ENCODE results near the gene FLYWCH1. TPM values are rescaled to one million over a fixed set of nuclear protein-coding genes. Genes with fewer than 3 reads are reported as not detected.

The FLYWCH1 gene
- total RNA-seq, 2 donors from 2014 or later, result 65.6 to 72.8 TPM

DNA sequence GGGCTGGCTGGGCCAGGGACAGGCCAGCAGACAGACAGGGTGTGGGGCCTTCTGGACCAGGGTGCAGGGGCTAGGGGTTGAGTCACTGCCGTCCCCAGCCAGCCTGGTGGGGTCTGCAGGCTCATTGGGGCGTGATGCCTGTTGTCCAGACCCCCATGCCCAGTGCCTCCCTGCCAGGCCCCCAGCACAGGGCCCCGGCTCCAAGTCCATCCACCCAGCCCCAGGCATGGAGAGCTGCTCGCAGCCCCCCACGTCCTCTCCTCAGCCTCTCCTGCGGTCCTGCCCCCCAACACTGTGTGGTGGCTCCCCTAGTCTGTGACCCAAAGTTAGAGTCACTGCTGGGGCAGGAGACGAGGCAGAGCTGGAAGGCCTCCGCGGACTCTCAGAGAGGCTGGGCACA, 75.6 kb downstream of the FLYWCH1 start:
- Histone ChIP-seq H3K4me1 (ENCODE audit: control insufficient read depth in 1 of 2, low read depth in 2 of 2) (peaks cover 0 to 13% of the 10 kb centered on the region in 2 donors), H3K9me3 (no peaks in the 10 kb centered on the region), H3K27me3 (replicated peaks; ENCODE audit: insufficient read depth) (no peaks in the 10 kb centered on the region), H3K36me3 (no peaks in the 10 kb centered on the region), H3K27ac (no peak overlapping the region), H3K4me3 (no peak overlapping the region)
- no peak for DNase-seq (ENCODE audit: low spot score)
- ATAC-seq (ENCODE audit: insufficient number of reproducible peaks, low FRiP score, low read depth), result no peak
- TF ChIP-seq, protein P1, sequence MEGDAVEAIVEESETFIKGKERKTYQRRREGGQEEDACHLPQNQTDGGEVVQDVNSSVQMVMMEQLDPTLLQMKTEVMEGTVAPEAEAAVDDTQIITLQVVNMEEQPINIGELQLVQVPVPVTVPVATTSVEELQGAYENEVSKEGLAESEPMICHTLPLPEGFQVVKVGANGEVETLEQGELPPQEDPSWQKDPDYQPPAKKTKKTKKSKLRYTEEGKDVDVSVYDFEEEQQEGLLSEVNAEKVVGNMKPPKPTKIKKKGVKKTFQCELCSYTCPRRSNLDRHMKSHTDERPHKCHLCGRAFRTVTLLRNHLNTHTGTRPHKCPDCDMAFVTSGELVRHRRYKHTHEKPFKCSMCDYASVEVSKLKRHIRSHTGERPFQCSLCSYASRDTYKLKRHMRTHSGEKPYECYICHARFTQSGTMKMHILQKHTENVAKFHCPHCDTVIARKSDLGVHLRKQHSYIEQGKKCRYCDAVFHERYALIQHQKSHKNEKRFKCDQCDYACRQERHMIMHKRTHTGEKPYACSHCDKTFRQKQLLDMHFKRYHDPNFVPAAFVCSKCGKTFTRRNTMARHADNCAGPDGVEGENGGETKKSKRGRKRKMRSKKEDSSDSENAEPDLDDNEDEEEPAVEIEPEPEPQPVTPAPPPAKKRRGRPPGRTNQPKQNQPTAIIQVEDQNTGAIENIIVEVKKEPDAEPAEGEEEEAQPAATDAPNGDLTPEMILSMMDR (IDR thresholded peaks at IDR 0.05), result no peak

DNA sequence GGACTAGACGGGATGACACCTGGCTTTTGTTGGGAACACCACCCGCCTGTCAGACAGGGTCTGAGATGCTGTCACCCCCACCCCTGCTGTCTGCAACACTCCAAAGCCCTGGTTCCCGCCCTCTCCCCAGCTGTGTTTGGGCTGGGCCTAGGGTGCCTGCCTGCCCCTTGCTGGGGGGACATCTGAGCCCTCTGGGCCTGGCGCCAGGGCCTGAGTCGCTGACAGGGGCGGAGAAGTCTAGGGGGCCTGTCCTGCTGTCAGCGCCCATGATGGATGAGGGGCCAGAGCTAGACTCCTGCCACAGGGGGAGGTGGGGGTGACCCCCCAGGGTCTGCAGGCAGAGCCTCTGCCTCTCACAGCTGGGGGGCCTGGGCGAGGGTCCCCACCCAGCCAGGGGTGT, 76.1 kb downstream of the FLYWCH1 start:
- H3K9me3 ChIP-seq, result no peaks in the 10 kb centered on the region
- TF ChIP-seq, protein P1 (IDR thresholded peaks at IDR 0.05), result no peak
- ATAC-seq (ENCODE audit: insufficient number of reproducible peaks, low FRiP score, low read depth), result no peak

DNA sequence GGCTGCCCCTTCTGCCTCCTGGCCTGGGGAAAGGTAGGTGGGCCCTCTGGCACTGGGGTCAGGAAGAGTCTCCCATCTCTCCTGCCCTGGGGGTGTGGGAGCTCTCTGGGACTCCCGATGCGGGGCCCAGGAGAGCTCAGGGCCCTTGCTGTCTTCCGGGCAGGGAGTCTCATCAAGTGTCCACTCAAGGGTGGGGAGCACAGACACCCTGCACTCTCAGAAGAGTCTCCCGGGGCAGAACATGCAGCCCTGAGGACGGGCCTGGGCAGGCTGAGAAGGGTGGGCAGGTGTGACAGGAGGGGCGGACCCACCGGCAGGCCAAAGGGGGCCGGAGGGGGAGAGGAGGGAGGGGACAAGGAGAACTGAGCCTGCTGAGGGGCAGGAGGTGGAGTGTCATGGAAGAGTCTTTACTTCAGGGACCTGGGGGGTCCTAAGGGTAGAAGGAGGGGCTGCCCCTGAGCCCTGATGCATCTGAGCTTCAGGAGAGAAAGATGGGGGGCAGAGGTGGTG, 76.9 kb downstream of the FLYWCH1 start:
- H3K36me3 ChIP-seq, result no peaks in the 10 kb centered on the region
- no peaks in the 10 kb centered on the region for H3K27me3 ChIP-seq (replicated peaks; ENCODE audit: insufficient read depth)
- ATAC-seq (ENCODE audit: insufficient number of reproducible peaks, low FRiP score, low read depth) (no peak), DNase-seq (ENCODE audit: low spot score) (no peak)
- H3K27ac ChIP-seq, result no peak overlapping the region
- no peak overlapping the region for H3K4me3 ChIP-seq
- H3K9me3 ChIP-seq, result no peaks in the 10 kb centered on the region
- H3K4me1 ChIP-seq (ENCODE audit: control insufficient read depth in 1 of 2, low read depth in 2 of 2), result peaks cover 0 to 12% of the 10 kb centered on the region in 2 donors
- TF ChIP-seq, protein P1 (IDR thresholded peaks at IDR 0.05), result no peak

More for the DNA sequence above, 76.1 kb downstream of the FLYWCH1 start:
- no peak overlapping the region for H3K4me3 ChIP-seq
- H3K4me1 ChIP-seq (ENCODE audit: control insufficient read depth in 1 of 2, low read depth in 2 of 2), result peaks cover 0 to 13% of the 10 kb centered on the region in 2 donors
- H3K27ac ChIP-seq, result no peak overlapping the region
- no peaks in the 10 kb centered on the region for H3K27me3 ChIP-seq (replicated peaks; ENCODE audit: insufficient read depth)
- H3K36me3 ChIP-seq, result no peaks in the 10 kb centered on the region
- DNase-seq (ENCODE audit: low spot score), result no peak

DNA sequence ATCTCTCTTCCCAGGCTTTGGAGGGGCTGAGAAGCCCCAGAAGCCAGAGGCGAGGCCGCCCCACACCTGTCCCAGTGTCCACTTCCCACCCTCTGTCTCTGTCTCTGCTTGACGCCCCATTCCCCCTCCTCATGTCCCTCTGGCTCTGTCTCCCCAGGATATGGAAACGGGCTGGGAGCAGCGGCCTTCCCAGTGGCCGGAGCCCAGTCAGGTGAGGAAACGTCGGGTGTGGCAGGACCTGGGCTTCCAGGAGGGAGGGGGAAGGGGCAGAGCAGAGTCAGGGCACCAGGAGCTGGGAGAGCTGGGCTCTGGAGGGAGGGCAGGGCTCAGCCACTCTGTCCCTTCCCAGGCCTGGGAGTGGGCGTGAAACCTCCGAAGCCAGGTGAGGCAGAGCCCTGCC, 79.2 kb downstream of the FLYWCH1 start:
- TF ChIP-seq, protein P1 (IDR thresholded peaks at IDR 0.05), result no peak
- no peak for ATAC-seq (ENCODE audit: insufficient number of reproducible peaks, low FRiP score, low read depth)
- Histone ChIP-seq H3K27ac (no peak overlapping the region), H3K27me3 (replicated peaks; ENCODE audit: insufficient read depth) (no peaks in the 10 kb centered on the region), H3K9me3 (no peaks in the 10 kb centered on the region), H3K4me1 (ENCODE audit: control insufficient read depth in 1 of 2, low read depth in 2 of 2) (peaks cover 0 to 2% of the 10 kb centered on the region in 2 donors), H3K4me3 (no peak overlapping the region), H3K36me3 (no peaks in the 10 kb centered on the region)
- no peak for DNase-seq (ENCODE audit: low spot score)

DNA sequence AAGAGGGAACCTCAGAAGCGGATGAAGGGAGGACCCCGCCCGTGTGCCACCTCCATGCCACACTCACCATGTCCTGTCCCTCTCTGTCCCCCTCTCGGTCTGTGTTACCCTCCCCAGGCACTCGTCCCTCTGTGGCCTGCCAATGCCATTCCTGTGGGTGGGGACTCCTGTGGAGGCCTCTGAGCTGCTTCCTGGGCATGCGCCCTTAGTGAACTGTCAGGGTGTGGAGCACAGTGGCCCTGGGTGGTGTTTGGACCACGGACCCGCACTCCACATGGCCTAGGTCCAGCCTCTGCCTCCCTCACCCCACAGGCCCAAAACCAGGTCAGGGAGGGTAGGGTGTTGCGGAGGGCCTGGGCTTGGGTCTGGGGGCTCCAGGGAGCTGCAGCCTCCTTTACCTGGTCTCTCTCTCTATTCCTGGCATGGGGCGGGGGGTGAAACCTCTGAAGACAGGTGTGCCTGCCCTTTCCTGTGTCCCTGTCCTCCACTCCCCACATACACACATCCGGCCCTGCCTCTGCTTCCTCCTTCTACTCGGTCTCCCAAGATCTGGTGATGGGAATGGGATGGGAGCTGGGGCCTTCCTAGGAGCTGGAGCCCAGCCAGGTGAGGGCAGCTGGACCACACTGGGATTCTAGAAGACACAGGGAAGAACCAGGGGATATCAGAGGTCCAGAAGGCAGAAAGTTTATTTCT, 80.0 kb downstream of the FLYWCH1 start:
- DNase-seq (ENCODE audit: low spot score) (no peak), ATAC-seq (ENCODE audit: insufficient number of reproducible peaks, low FRiP score, low read depth) (no peak)
- H3K27me3 ChIP-seq (replicated peaks; ENCODE audit: insufficient read depth), result no peaks in the 10 kb centered on the region
- TF ChIP-seq, protein P1 (IDR thresholded peaks at IDR 0.05), result no peak
- H3K4me1 ChIP-seq (ENCODE audit: control insufficient read depth in 1 of 2, low read depth in 2 of 2), result no peaks in the 10 kb centered on the region
- H3K4me3 ChIP-seq, result no peak overlapping the region
- no peak overlapping the region for H3K27ac ChIP-seq
- no peaks in the 10 kb centered on the region for H3K36me3 ChIP-seq
- no peaks in the 10 kb centered on the region for H3K9me3 ChIP-seq

Data from thoracic aorta (tissue), 2 donors.